OCI-LY1 (cell line): ENCODE data around the gene VGLL1.
A peak's percentile ranks its signal among the peaks of the same experiment; 100 is the strongest.

Experiments
- H2AFZ ChIP-seq: fragments of 200-600 bp; sonication (generic), shearing (Covaris generic); 2 replicates; pipeline ENCODE4 v1.6.0; 2014; ENCODE audit warnings: antibody characterized with exemption, mild to moderate bottlenecking, low read length
- H3F3A ChIP-seq: fragments of 200-600 bp; sonication (generic), shearing (Covaris generic); 2 replicates; pipeline ENCODE4 v1.6.0; 2014; ENCODE audit warnings: mild to moderate bottlenecking, antibody characterized with exemption, low read length, moderate library complexity; ENCODE audit not compliant: insufficient read depth
- H3K27ac ChIP-seq: fragments of 200-600 bp; sonication (generic); 2 replicates; pipeline ENCODE4 v1.5.1; 2014; ENCODE audit warnings: low read length, mixed run types, mild to moderate bottlenecking, low read depth; ENCODE audit not compliant: poor library complexity, severe bottlenecking
- H3K27me3 ChIP-seq: fragments of 200-600 bp; sonication (generic); 2 replicates; pipeline ENCODE4 v1.6.0; 2014; ENCODE audit warnings: antibody characterized with exemption, mild to moderate bottlenecking, low read length, moderate library complexity; ENCODE audit not compliant: insufficient read depth
- H3K36me3 ChIP-seq: fragments of 200-600 bp; sonication (generic); 2 replicates; pipeline ENCODE4 v1.6.1; 2014; ENCODE audit warnings: mild to moderate bottlenecking, antibody characterized with exemption, low read length, moderate library complexity, mixed read lengths; ENCODE audit not compliant: insufficient read depth
- H3K4me1 ChIP-seq: fragments of 200-600 bp; sonication (generic); 2 replicates; pipeline ENCODE4 v1.5.1; 2014; ENCODE audit warnings: mild to moderate bottlenecking, low read length, moderate library complexity; ENCODE audit not compliant: insufficient read depth, severe bottlenecking
- H3K4me2 ChIP-seq: fragments of 200-600 bp; sonication (generic), shearing (Covaris generic); 2 replicates; pipeline ENCODE4 v1.6.1; 2014; ENCODE audit warnings: low read length
- H3K4me3 ChIP-seq: fragments of 200-600 bp; sonication (generic); 2 replicates; pipeline ENCODE4 v1.5.1; 2014; ENCODE audit warnings: low read length, low read depth, mild to moderate bottlenecking, mixed read lengths; ENCODE audit not compliant: poor library complexity, severe bottlenecking
- H3K79me2 ChIP-seq: fragments of 200-600 bp; shearing (Covaris generic); 2 replicates; pipeline ENCODE4 v1.6.1; 2016; ENCODE audit warnings: mixed run types, low read length, mixed read lengths; ENCODE audit not compliant: insufficient read depth
- H3K9ac ChIP-seq: fragments of 200-600 bp; sonication (generic), shearing (Covaris generic); 2 replicates; pipeline ENCODE4 v1.6.1; 2014; ENCODE audit warnings: mild to moderate bottlenecking, low read length, mixed read lengths
- H3K9me2 ChIP-seq: fragments of 200-600 bp; sonication (generic), shearing (Covaris generic); 2 replicates; pipeline ENCODE4 v1.6.1; 2014; ENCODE audit warnings: low read depth, mild to moderate bottlenecking, low read length, mixed read lengths
- H3K9me3 ChIP-seq: fragments of 200-600 bp; shearing (Covaris generic); 2 replicates; pipeline ENCODE4 v1.6.1; 2014; ENCODE audit warnings: low read length, mixed read lengths
- H4K20me1 ChIP-seq: fragments of 200-600 bp; sonication (generic), shearing (Covaris generic); 2 replicates; pipeline ENCODE4 v1.6.0; 2016; ENCODE audit warnings: mild to moderate bottlenecking, low read length; ENCODE audit not compliant: insufficient read depth
- CTCF ChIP-seq: fragments of 200-600 bp; sonication (generic), shearing (Covaris generic); IDR thresholded peaks from 2 replicates; pipeline ENCODE4 v1.5.1; 2017; ENCODE audit warnings: mild to moderate bottlenecking, antibody characterized with exemption, low read length, moderate library complexity, mixed read lengths
- EZH2 ChIP-seq: fragments of 200-600 bp; sonication (generic), shearing (Covaris generic); IDR thresholded peaks from 2 replicates; pipeline ENCODE4 v1.8.0; 2017; ENCODE audit warnings: borderline replicate concordance, mixed run types, mild to moderate bottlenecking, antibody characterized with exemption, low read length, moderate library complexity, mixed read lengths

The VGLL1 gene

GRCh38 chrX:136574548-136574947, 42.5 kb downstream of the VGLL1 start:
- Histone ChIP-seq H3K4me1 (no peaks in the 10 kb centered on the region), H3K9ac (no peak overlapping the region), H3K27me3 (no peaks in the 10 kb centered on the region), H3K27ac (no peak overlapping the region), H3K9me2 (no peaks in the 10 kb centered on the region), H3F3A (no peaks in the 10 kb centered on the region), H4K20me1 (no peaks in the 10 kb centered on the region), H3K4me2 (no peak overlapping the region), H2AFZ (no peak overlapping the region), H3K4me3 (no peak overlapping the region), H3K79me2 (no peaks in the 10 kb centered on the region), H3K36me3 (no peaks in the 10 kb centered on the region), H3K9me3 (no peaks in the 10 kb centered on the region)
- no peak for TF ChIP-seq CTCF
- no peak for TF ChIP-seq EZH2

- H3K79me2 ChIP-seq, result no peaks in the 10 kb centered on the region
- H3K9me2 ChIP-seq, result no peaks in the 10 kb centered on the region
- H3K27ac ChIP-seq, result no peak overlapping the region
- H4K20me1 ChIP-seq, result no peaks in the 10 kb centered on the region
- H3K4me3 ChIP-seq, result no peak overlapping the region
- H3K9ac ChIP-seq, result no peak overlapping the region
- no peak overlapping the region for H3K4me2 ChIP-seq
- no peaks in the 10 kb centered on the region for H3K4me1 ChIP-seq
- no peaks in the 10 kb centered on the region for H3F3A ChIP-seq
- no peaks in the 10 kb centered on the region for H3K9me3 ChIP-seq
- TF ChIP-seq EZH2 (no peak), CTCF (peak; percentile 54)
- no peaks in the 10 kb centered on the region for H3K36me3 ChIP-seq
- no peak overlapping the region for H2AFZ ChIP-seq
- H3K27me3 ChIP-seq, result no peaks in the 10 kb centered on the region
Measured at GRCh38 chrX:136577552-136577951, 45.5 kb downstream of the VGLL1 start.

- Histone ChIP-seq H3K9me3 (no peaks in the 10 kb centered on the region), H3K4me2 (no peak overlapping the region), H3K4me1 (no peaks in the 10 kb centered on the region), H3K79me2 (no peaks in the 10 kb centered on the region), H3K4me3 (no peak overlapping the region), H3K36me3 (no peaks in the 10 kb centered on the region), H4K20me1 (no peaks in the 10 kb centered on the region), H3K9ac (no peak overlapping the region), H3K9me2 (no peaks in the 10 kb centered on the region), H3K27me3 (no peaks in the 10 kb centered on the region), H2AFZ (no peak overlapping the region), H3K27ac (no peak overlapping the region), H3F3A (no peaks in the 10 kb centered on the region)
- TF ChIP-seq CTCF, result no peak
Measured at GRCh38 chrX:136580316-136580715, 48.3 kb downstream of the VGLL1 start.
